CD4-positive, alpha-beta T cell treated with Interleukin-17A for 1 hour (primary cell): ENCODE measurements around the gene PNLDC1.
A peak's percentile ranks its signal among the peaks of the same experiment; 100 is the strongest.

Experiments used
- DNase-seq: peaks from one replicate; pipeline ENCODE4 v3.0.0-alpha.2; 2020

Gene PNLDC1

GRCh38 chr6:159854959-159855358, 54.9 kb downstream of the PNLDC1 start:
- DNase-seq, result no peak

- no peak for DNase-seq
Observed at GRCh38 chr6:159858259-159858658, 58.2 kb downstream of the PNLDC1 start.

- no peak for DNase-seq
Observed at GRCh38 chr6:159860482-159860881, 60.4 kb downstream of the PNLDC1 start.

DNA sequence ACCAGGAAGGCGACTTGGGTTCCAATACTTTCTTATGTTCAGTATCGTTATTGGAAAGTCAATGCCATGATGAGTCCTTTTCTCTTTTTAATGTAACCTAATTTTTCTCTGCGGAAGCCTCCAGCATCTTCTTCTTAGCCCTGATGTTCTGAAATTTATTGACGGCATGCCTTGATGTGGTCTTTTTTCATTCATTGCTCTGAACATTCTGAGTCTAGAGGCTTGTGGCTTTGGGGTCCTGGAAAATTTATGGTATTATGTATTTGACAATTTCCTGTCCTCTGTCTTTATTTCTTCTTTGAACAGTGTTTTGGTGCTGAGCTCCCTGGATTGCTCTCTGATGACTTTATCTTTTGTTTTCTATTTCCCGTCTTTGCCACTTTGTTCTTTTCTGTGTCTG, 62.0 kb downstream of the PNLDC1 start:
- DNase-seq, result peak; percentile 20

GRCh38 chr6:159863341-159863740, 63.3 kb downstream of the PNLDC1 start:
- DNase-seq, result peak; percentile 55

DNA sequence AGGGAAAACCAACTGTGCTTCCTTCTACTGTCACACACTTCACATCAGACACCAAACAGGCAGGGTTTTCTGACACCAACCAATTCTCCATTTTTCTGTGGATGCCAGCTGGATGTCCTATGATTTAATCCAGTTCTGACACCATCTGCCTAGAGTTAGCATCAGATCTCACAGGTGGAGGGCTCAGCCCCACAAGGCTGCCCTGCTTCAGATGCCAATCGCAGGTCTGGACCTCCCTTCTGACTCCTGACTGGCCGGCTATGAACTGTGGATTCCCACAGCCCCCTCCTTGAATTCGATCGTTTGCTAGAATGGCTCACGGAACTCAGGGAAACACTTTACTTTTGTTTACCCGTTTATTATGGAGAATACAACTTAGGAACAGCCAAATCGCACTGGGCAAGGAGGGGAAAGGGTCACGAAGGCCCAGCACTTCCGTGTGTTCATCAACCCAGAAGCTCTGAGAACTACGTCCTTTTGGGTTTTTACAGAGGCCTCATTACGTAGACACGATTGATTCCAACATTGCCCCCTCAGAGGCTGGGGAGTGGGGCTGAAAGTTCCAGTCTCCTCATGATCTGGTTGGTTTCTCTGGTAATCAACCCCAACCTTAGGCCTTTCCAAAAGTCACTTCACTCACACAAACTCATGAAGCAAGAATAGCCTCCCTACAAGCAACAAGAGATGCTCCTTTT, 65.3 kb downstream of the PNLDC1 start:
- no peak for DNase-seq

GRCh38 chr6:159866286-159867247, 66.5 kb downstream of the PNLDC1 start:
- no peak for DNase-seq
